HEK293 (cell line): Measurements from ENCODE around the gene PARD6G.
A peak's percentile ranks its signal among the peaks of the same experiment; 100 is the strongest.
"Not testable (repeated sequence)": the region's sequence is repeated elsewhere in the genome, so short reads cannot be mapped to it uniquely, and the experiment has no call there.

Source experiments
- CTCF ChIA-PET: fragments of 350-600 bp; formaldehyde crosslinking; extraction: SDS; loops from one replicate; lab custom pipeline; 2021; ENCODE audit warnings: antibody characterized with exemption; lab: Yijun Ruan, JAX
- POLR2A ChIA-PET: fragments of 300-600 bp; formaldehyde crosslinking; extraction: SDS; loops from one replicate; lab custom pipeline; 2020; ENCODE audit warnings: antibody characterized with exemption, inconsistent platforms; lab: Yijun Ruan, JAX
- H3K27ac ChIP-seq: fragments of 200-500 bp; sonication (Bioruptor generic); 2 replicates; pipeline ENCODE4 v1.5.1; 2014; ENCODE audit warnings: low read depth, low read length, control low read depth, inconsistent platforms; ENCODE audit errors: extremely low read depth
- H3K36me3 ChIP-seq, 2 experiments: fragments of 200-500 bp in 1 of 2; sonication (Bioruptor generic) in 1 of 2; 1 replicate in 1 of 2; 2 replicates in 1 of 2; pipeline ENCODE4 v1.5.1; 2014 to 2017; ENCODE audit warnings: inconsistent platforms in 2 of 2, low read length in 2 of 2; ENCODE audit not compliant: control insufficient read depth in 2 of 2, insufficient read depth in 1 of 2
- H3K4me1 ChIP-seq: fragments of 200-500 bp; sonication (Bioruptor generic); 2 replicates; pipeline ENCODE4 v1.5.1; 2014; ENCODE audit warnings: mild to moderate bottlenecking, low read length, inconsistent platforms; ENCODE audit not compliant: control insufficient read depth, insufficient read depth
- H3K4me3 ChIP-seq: 2 replicates; pipeline ENCODE4 v1.5.1; 2011; ENCODE audit warnings: low read depth, mild to moderate bottlenecking, control low read depth, low read length, moderate library complexity
- H3K9me3 ChIP-seq: fragments of 200-500 bp; sonication (Bioruptor generic); 2 replicates; pipeline ENCODE4 v1.5.1; 2014; ENCODE audit warnings: low read depth, low read length, inconsistent platforms; ENCODE audit not compliant: control insufficient read depth, insufficient read depth
- ATF2 ChIP-seq: fragments of 450-650 bp; formaldehyde crosslinking; IDR thresholded peaks from 2 replicates; pipeline ENCODE4 v1.5.1; 2016; ENCODE audit warnings: missing biosample characterization, missing genetic modification characterization, low read depth
- HIC1 ChIP-seq: fragments of 450-650 bp; formaldehyde crosslinking; IDR thresholded peaks from 2 replicates; pipeline ENCODE4 v1.5.1; 2016; ENCODE audit warnings: missing biosample characterization, missing genetic modification characterization
- IKZF3 ChIP-seq: fragments of 450-650 bp; IDR thresholded peaks from 2 replicates; pipeline ENCODE4 v1.5.0; 2018; ENCODE audit warnings: missing biosample characterization, mild to moderate bottlenecking, missing genetic modification characterization, moderate library complexity
- KLF9 ChIP-seq: fragments of 450-650 bp; formaldehyde crosslinking; IDR thresholded peaks from 2 replicates; pipeline ENCODE4 v1.5.1; 2016; ENCODE audit warnings: missing biosample characterization, missing genetic modification characterization, low read depth
- SP3 ChIP-seq: fragments of 450-650 bp; formaldehyde crosslinking; IDR thresholded peaks from 2 replicates; pipeline ENCODE4 v1.5.1; 2016; ENCODE audit warnings: missing biosample characterization, missing genetic modification characterization
- ZBTB48 ChIP-seq: fragments of 450-650 bp; formaldehyde crosslinking; IDR thresholded peaks from 2 replicates; pipeline ENCODE4 v1.5.1; 2016; ENCODE audit warnings: missing biosample characterization, missing genetic modification characterization
- ZBTB8A ChIP-seq: fragments of 450-650 bp; formaldehyde crosslinking; IDR thresholded peaks from 2 replicates; pipeline ENCODE4 v1.5.1; 2016; ENCODE audit warnings: missing biosample characterization, missing genetic modification characterization
- ZNF302 ChIP-seq: fragments of 450-650 bp; formaldehyde crosslinking; IDR thresholded peaks from 2 replicates; pipeline ENCODE4 v1.5.1; 2016; ENCODE audit warnings: missing biosample characterization, missing genetic modification characterization, low read depth
- ZNF426 ChIP-seq: fragments of 450-650 bp; formaldehyde crosslinking; IDR thresholded peaks from 2 replicates; pipeline ENCODE4 v1.5.1; 2017; ENCODE audit warnings: missing biosample characterization, missing genetic modification characterization, mild to moderate bottlenecking, inconsistent platforms, moderate library complexity
- ZNF660 ChIP-seq: fragments of 450-650 bp; IDR thresholded peaks from 2 replicates; pipeline ENCODE4 v1.5.1; 2018; ENCODE audit warnings: missing biosample characterization, mild to moderate bottlenecking, missing genetic modification characterization
- ZSCAN16 ChIP-seq: fragments of 450-650 bp; formaldehyde crosslinking; IDR thresholded peaks from 2 replicates; pipeline ENCODE4 v1.5.1; 2016; ENCODE audit warnings: missing biosample characterization, missing genetic modification characterization
- TF ChIP-seq, protein P1 (sequence below): fragments of 450-650 bp; formaldehyde crosslinking; IDR thresholded peaks from 2 replicates; pipeline ENCODE4 v1.5.1; 2016; ENCODE audit warnings: missing biosample characterization, missing genetic modification characterization
- TF ChIP-seq, protein P2 (sequence below): fragments of 450-650 bp; formaldehyde crosslinking; IDR thresholded peaks from 2 replicates; pipeline ENCODE4 v1.5.1; 2016; ENCODE audit warnings: missing biosample characterization, missing genetic modification characterization

The PARD6G gene

DNA sequence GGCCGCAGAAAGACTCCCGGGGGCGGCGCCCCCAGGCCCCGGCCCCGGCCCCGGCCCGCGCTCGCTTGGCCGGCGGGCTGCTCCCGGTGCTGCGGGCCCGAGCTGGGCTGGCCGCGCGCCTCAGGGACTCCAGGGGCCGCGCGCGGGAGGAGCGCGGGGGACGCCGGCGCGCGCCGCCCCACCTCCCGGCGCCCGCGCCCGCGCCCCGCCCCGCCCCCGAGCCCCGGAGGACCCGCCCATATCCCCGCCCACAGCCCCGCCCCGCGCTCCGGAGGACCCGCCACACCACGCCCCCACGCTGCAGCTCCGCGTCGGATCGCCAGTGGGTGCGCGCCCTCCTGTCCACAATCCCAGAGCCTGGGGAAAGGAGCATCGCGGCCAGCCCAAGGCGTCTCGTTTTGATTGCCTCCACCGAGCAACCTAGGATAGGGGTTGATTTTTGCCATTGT lies at the start of gene PARD6G:
Gene PARD6G (minus strand): TSS at position 122 of the 449 bp plus-strand sequence. CDS start 166 bp downstream, outside the sequence.
- H3K27ac ChIP-seq = peak within 1 kb of the TSS; percentile 62; the same call in 1 of the 2 replicates
- no peaks in the 10 kb centered on the region for H3K36me3 ChIP-seq
- CTCF ChIA-PET = interaction anchor here (0.6 to 0.7 kb wide), 2 partner anchors 9 to 77 kb away, joined by 3 read pairs; no protein-coding TSS in a partner anchor
- POLR2A ChIA-PET = interaction anchor here (1.0 kb wide), 1 partner anchor 8 kb away, joined by 5 read pairs; no protein-coding TSS in a partner anchor
- peak within 1 kb of the TSS; percentile 62 for H3K4me3 ChIP-seq
- 0 out of 2 replicates have a peak, but pooled peaks cover 4% of the 10 kb centered on the region for H3K4me1 ChIP-seq
- H3K9me3 ChIP-seq = no peaks in the 10 kb centered on the region
- TF ChIP-seq ZNF426 (tag by site-specific recombination) (no peak), ZSCAN16 (tag by site-specific recombination) (no peak), ZBTB48 (tag by site-specific recombination) (no peak), KLF9 (peak; percentile 80), ZNF660 (tag by site-specific recombination) (no peak), SP3 (tag by site-specific recombination) (peak; percentile 62), ZNF302 (tag by site-specific recombination) (no peak), IKZF3 (tag by site-specific recombination) (peak; percentile 11; the same call in 1 of the 2 replicates), ATF2 (tag by site-specific recombination) (no peak)
- TF ChIP-seq, protein P1, sequence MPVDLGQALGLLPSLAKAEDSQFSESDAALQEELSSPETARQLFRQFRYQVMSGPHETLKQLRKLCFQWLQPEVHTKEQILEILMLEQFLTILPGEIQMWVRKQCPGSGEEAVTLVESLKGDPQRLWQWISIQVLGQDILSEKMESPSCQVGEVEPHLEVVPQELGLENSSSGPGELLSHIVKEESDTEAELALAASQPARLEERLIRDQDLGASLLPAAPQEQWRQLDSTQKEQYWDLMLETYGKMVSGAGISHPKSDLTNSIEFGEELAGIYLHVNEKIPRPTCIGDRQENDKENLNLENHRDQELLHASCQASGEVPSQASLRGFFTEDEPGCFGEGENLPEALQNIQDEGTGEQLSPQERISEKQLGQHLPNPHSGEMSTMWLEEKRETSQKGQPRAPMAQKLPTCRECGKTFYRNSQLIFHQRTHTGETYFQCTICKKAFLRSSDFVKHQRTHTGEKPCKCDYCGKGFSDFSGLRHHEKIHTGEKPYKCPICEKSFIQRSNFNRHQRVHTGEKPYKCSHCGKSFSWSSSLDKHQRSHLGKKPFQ (tag by site-specific recombination) = no peak
- TF ChIP-seq, all 188 proteins: peak for 3

GRCh38 chr18:80262241-80263033 lies 15.1 kb upstream of the PARD6G start:
- POLR2A ChIA-PET, H3K36me3 ChIP-seq, H3K4me3 ChIP-seq, CTCF ChIA-PET, H3K9me3 ChIP-seq, H3K4me1 ChIP-seq, H3K27ac ChIP-seq: not testable (repeated sequence)
- TF ChIP-seq, protein P2, sequence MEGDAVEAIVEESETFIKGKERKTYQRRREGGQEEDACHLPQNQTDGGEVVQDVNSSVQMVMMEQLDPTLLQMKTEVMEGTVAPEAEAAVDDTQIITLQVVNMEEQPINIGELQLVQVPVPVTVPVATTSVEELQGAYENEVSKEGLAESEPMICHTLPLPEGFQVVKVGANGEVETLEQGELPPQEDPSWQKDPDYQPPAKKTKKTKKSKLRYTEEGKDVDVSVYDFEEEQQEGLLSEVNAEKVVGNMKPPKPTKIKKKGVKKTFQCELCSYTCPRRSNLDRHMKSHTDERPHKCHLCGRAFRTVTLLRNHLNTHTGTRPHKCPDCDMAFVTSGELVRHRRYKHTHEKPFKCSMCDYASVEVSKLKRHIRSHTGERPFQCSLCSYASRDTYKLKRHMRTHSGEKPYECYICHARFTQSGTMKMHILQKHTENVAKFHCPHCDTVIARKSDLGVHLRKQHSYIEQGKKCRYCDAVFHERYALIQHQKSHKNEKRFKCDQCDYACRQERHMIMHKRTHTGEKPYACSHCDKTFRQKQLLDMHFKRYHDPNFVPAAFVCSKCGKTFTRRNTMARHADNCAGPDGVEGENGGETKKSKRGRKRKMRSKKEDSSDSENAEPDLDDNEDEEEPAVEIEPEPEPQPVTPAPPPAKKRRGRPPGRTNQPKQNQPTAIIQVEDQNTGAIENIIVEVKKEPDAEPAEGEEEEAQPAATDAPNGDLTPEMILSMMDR (tag by site-specific recombination) = 0 out of 2 replicates have a peak, but pooled peaks have one; percentile 13
- 0 out of 2 replicates have a peak, but pooled peaks have one; percentile 25 for TF ChIP-seq ZBTB8A
- TF ChIP-seq HIC1 (tag by site-specific recombination) = peak; percentile 60; the same call in 1 of the 2 replicates
